CD4-positive, alpha-beta T cell treated with Interferon gamma for 1 hour (primary cell): ENCODE measurements around the gene GLIPR1.
"Not testable (repeated sequence)": the region's sequence is repeated elsewhere in the genome, so short reads cannot be mapped to it uniquely, and the experiment has no call there.

ENCODE experiments used
- DNase-seq: peaks from one replicate; pipeline ENCODE4 v3.0.0-alpha.2; 2020

GLIPR1 gene

GRCh38 chr12:75476071-75476470 is 4.5 kb upstream of the GLIPR1 start:
- no peak for DNase-seq

GRCh38 chr12:75477137-75477536 is 3.4 kb upstream of the GLIPR1 start:
- no peak for DNase-seq

GRCh38 chr12:75478116-75478794 is 2.3 kb upstream of the GLIPR1 start:
- DNase-seq, result peak; percentile 50

GRCh38 chr12:75479963-75480461 is 543 bp upstream of the GLIPR1 start:
- no peak for DNase-seq

- no peak for DNase-seq
Measured at GRCh38 chr12:75481013-75481705, 604 bp downstream of the GLIPR1 start.

GRCh38 chr12:75481774-75482173 is 1.2 kb downstream of the GLIPR1 start:
- DNase-seq, result peak; percentile 20

- peak; percentile 43 for DNase-seq
Measured at GRCh38 chr12:75482646-75483045, 2.1 kb downstream of the GLIPR1 start.

GRCh38 chr12:75483431-75483830 is 2.9 kb downstream of the GLIPR1 start:
- DNase-seq, result no peak

GRCh38 chr12:75484450-75484849 is 3.9 kb downstream of the GLIPR1 start:
- not testable (repeated sequence) for DNase-seq

- DNase-seq, result no peak
Measured at GRCh38 chr12:75487308-75487707, 6.8 kb downstream of the GLIPR1 start.

- peak; percentile 18 for DNase-seq
Measured at GRCh38 chr12:75488553-75488952, 8.0 kb downstream of the GLIPR1 start.

- no peak for DNase-seq
Measured at GRCh38 chr12:75489187-75489586, 8.6 kb downstream of the GLIPR1 start.

- no peak for DNase-seq
Measured at GRCh38 chr12:75489613-75490210, 9.2 kb downstream of the GLIPR1 start.

- no peak for DNase-seq
Measured at GRCh38 chr12:75491169-75491568, 10.6 kb downstream of the GLIPR1 start.

- DNase-seq, result no peak
Measured at GRCh38 chr12:75503459-75503858, 22.9 kb downstream of the GLIPR1 start.

GRCh38 chr12:75503866-75504265 is 23.3 kb downstream of the GLIPR1 start:
- no peak for DNase-seq

GRCh38 chr12:75505706-75506312 is 25.3 kb downstream of the GLIPR1 start:
- no peak for DNase-seq

- DNase-seq, result no peak
Measured at GRCh38 chr12:75507086-75507485, 26.5 kb downstream of the GLIPR1 start.

- DNase-seq, result no peak
Measured at GRCh38 chr12:75508159-75508558, 27.6 kb downstream of the GLIPR1 start.

GRCh38 chr12:75509621-75510020 is 29.1 kb downstream of the GLIPR1 start:
- no peak for DNase-seq

GRCh38 chr12:75511116-75512048 is 30.8 kb downstream of the GLIPR1 start, which contains the start of gene KRR1:
Gene KRR1, minus strand, starts transcription at chr12:75511609. Its CDS starts 12 bp downstream, at chr12:75511597.
- DNase-seq, result peak; percentile 92

- not testable (repeated sequence) for DNase-seq
Measured at GRCh38 chr12:75521224-75521623, 40.7 kb downstream of the GLIPR1 start.
